Measurements from ENCODE around the gene RUFY3.
"Not testable (repeated sequence)": the region's sequence is repeated elsewhere in the genome, so short reads cannot be mapped to it uniquely, and the experiment has no call there.

RUFY3 gene

GRCh38 chr4:70737409-70737808 lies 15.6 kb downstream of the RUFY3 start:
- no peak for DNase-seq (ENCODE audit: low read depth)

GRCh38 chr4:70739496-70740337 lies 18.0 kb downstream of the RUFY3 start:
- no peak for DNase-seq (ENCODE audit: low read depth)

- DNase-seq (ENCODE audit: low read depth), result no peak
These were observed 20.3 kb downstream of the RUFY3 start for GRCh38 chr4:70741867-70742658.

GRCh38 chr4:70743731-70744130 lies 22.0 kb downstream of the RUFY3 start:
- no peak for DNase-seq (ENCODE audit: low read depth)

- no peak for DNase-seq (ENCODE audit: low read depth)
These were observed 24.5 kb downstream of the RUFY3 start for GRCh38 chr4:70746179-70746839.

- DNase-seq (ENCODE audit: low read depth), result no peak
These were observed 26.1 kb downstream of the RUFY3 start for GRCh38 chr4:70747874-70748273.

GRCh38 chr4:70749313-70749712 lies 27.5 kb downstream of the RUFY3 start:
- no peak for DNase-seq (ENCODE audit: low read depth)

- DNase-seq (ENCODE audit: low read depth), result no peak
These were observed 30.5 kb downstream of the RUFY3 start for GRCh38 chr4:70752236-70752635.

GRCh38 chr4:70753630-70754029 lies 31.9 kb downstream of the RUFY3 start:
- no peak for DNase-seq (ENCODE audit: low read depth)

- DNase-seq (ENCODE audit: low read depth), result no peak
These were observed 32.7 kb downstream of the RUFY3 start for GRCh38 chr4:70754470-70754869.

GRCh38 chr4:70754990-70755688 lies 33.4 kb downstream of the RUFY3 start:
- DNase-seq (ENCODE audit: low read depth), result no peak

- no peak for DNase-seq (ENCODE audit: low read depth)
These were observed 37.4 kb downstream of the RUFY3 start for GRCh38 chr4:70759126-70759525.

GRCh38 chr4:70759627-70760026 lies 37.9 kb downstream of the RUFY3 start:
- no peak for DNase-seq (ENCODE audit: low read depth)

GRCh38 chr4:70760662-70761061 lies 38.9 kb downstream of the RUFY3 start:
- DNase-seq (ENCODE audit: low read depth), result no peak

- no peak for DNase-seq (ENCODE audit: low read depth)
These were observed 39.6 kb downstream of the RUFY3 start for GRCh38 chr4:70761276-70761816.

GRCh38 chr4:70765368-70765767 lies 43.6 kb downstream of the RUFY3 start:
- no peak for DNase-seq (ENCODE audit: low read depth)

- no peak for DNase-seq (ENCODE audit: low read depth)
These were observed 46.7 kb downstream of the RUFY3 start for GRCh38 chr4:70768301-70768948.

- DNase-seq (ENCODE audit: low read depth), result not testable (repeated sequence)
These were observed 47.6 kb downstream of the RUFY3 start for GRCh38 chr4:70769396-70769795.

GRCh38 chr4:70772929-70773555 lies 51.3 kb downstream of the RUFY3 start:
- DNase-seq (ENCODE audit: low read depth), result no peak

- DNase-seq (ENCODE audit: low read depth), result no peak
These were observed 57.2 kb downstream of the RUFY3 start for GRCh38 chr4:70778888-70779422.

GRCh38 chr4:70783096-70783495 lies 61.3 kb downstream of the RUFY3 start:
- no peak for DNase-seq (ENCODE audit: low read depth)
